ENCODE results near the gene CGN. TPM values are rescaled to one million over a fixed set of nuclear protein-coding genes. Genes with fewer than 3 reads are reported as not detected.

Gene CGN
- polyA plus RNA-seq, 1 experiment: 0.31 TPM

DNA sequence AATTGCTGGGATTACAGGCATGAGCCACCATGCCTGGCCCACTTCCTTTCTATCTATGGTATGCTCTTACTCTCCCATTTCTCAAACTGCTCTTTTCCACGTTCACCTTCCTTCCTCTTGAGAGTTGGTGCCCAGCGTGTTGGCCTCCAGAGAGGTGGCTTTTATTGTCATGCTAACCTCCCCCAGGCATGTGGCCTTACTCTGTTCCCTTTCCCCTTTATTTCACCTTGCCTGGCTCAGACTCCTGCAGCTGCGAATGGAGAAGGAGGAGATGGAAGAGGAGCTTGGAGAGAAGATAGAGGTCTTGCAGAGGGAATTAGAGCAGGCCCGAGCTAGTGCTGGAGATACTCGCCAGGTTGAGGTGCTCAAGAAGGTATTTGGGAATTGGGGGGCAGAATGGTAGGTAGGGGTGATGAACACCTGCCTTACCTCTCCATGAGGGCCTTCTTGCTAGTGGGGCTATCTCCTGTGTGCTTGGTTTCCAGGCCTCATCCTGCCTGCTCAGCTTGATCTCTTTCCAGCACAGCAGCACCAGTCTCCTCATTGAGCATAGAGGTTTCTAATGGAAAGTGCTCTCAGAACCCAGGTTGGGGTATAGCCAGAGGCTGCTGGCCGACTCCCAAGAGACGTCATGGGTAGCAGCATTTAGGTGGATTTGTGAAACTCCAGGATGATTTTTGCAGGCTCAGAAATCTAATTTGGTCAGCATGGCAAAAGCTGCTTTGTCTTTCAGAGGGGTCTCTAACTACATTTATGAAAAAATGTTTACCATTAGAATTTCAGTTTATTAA, 15.7 kb downstream of the CGN start:
- Histone ChIP-seq H3K27ac (ENCODE audit: low read depth, low read length) (no peak overlapping the region), H3K27me3 (ENCODE audit: control insufficient read depth, insufficient read depth, low read length) (no peaks in the 10 kb centered on the region), H3K9me3 (ENCODE audit: control insufficient read depth, insufficient read depth, low read length) (no peaks in the 10 kb centered on the region), H3K4me3 (ENCODE audit: low read depth, low read length) (no peak overlapping the region)
- no peak for DNase-seq (ENCODE audit: low read depth, low spot score)
- ChIA-PET POLR2A (no interaction called here), CTCF (interaction anchor here (0.7 kb wide), 1 partner anchor 21 kb away, joined by 3 read pairs; no protein-coding TSS in a partner anchor)
- TF ChIP-seq, protein P1, sequence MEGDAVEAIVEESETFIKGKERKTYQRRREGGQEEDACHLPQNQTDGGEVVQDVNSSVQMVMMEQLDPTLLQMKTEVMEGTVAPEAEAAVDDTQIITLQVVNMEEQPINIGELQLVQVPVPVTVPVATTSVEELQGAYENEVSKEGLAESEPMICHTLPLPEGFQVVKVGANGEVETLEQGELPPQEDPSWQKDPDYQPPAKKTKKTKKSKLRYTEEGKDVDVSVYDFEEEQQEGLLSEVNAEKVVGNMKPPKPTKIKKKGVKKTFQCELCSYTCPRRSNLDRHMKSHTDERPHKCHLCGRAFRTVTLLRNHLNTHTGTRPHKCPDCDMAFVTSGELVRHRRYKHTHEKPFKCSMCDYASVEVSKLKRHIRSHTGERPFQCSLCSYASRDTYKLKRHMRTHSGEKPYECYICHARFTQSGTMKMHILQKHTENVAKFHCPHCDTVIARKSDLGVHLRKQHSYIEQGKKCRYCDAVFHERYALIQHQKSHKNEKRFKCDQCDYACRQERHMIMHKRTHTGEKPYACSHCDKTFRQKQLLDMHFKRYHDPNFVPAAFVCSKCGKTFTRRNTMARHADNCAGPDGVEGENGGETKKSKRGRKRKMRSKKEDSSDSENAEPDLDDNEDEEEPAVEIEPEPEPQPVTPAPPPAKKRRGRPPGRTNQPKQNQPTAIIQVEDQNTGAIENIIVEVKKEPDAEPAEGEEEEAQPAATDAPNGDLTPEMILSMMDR (IDR thresholded peaks at IDR 0.05; ENCODE audit: low read depth, low read length): no peak

GRCh38 chr1:151529211-151529702, 18.1 kb downstream of the CGN start:
- TF ChIP-seq, protein P1 (IDR thresholded peaks at IDR 0.05; ENCODE audit: low read depth, low read length): no peak
- Histone ChIP-seq H3K4me3 (ENCODE audit: low read depth, low read length) (no peak overlapping the region), H3K27me3 (ENCODE audit: control insufficient read depth, insufficient read depth, low read length) (no peaks in the 10 kb centered on the region), H3K9me3 (ENCODE audit: control insufficient read depth, insufficient read depth, low read length) (no peaks in the 10 kb centered on the region), H3K27ac (ENCODE audit: low read depth, low read length) (no peak overlapping the region)
- ChIA-PET POLR2A (no interaction called here), CTCF (interaction anchor here (1.4 kb wide), 1 partner anchor 205 kb away, joined by 3 read pairs; no protein-coding TSS in a partner anchor)
- DNase-seq (ENCODE audit: low read depth, low spot score): no peak

- Histone ChIP-seq H3K9me3 (ENCODE audit: control insufficient read depth, insufficient read depth, low read length) (no peaks in the 10 kb centered on the region), H3K4me3 (ENCODE audit: low read depth, low read length) (no peak overlapping the region), H3K27me3 (ENCODE audit: control insufficient read depth, insufficient read depth, low read length) (no peaks in the 10 kb centered on the region), H3K27ac (ENCODE audit: low read depth, low read length) (no peak overlapping the region)
- POLR2A ChIA-PET: no interaction called here
- TF ChIP-seq, protein P1 (IDR thresholded peaks at IDR 0.05; ENCODE audit: low read depth, low read length): no peak
- CTCF ChIA-PET: interaction anchor here (1.4 kb wide), 1 partner anchor 205 kb away, joined by 3 read pairs; no protein-coding TSS in a partner anchor
- DNase-seq (ENCODE audit: low read depth, low spot score): no peak
Observed at GRCh38 chr1:151529781-151530180, 18.6 kb downstream of the CGN start.

- no peak for DNase-seq (ENCODE audit: low read depth, low spot score)
- no peak overlapping the region for H3K27ac ChIP-seq (ENCODE audit: low read depth, low read length)
- H3K4me3 ChIP-seq (ENCODE audit: low read depth, low read length): no peak overlapping the region
- ChIA-PET POLR2A (no interaction called here), CTCF (no interaction called here)
- no peaks in the 10 kb centered on the region for H3K27me3 ChIP-seq (ENCODE audit: control insufficient read depth, insufficient read depth, low read length)
- TF ChIP-seq, protein P1 (IDR thresholded peaks at IDR 0.05; ENCODE audit: low read depth, low read length): no peak
- no peaks in the 10 kb centered on the region for H3K9me3 ChIP-seq (ENCODE audit: control insufficient read depth, insufficient read depth, low read length)
Observed at GRCh38 chr1:151530461-151530860, 19.3 kb downstream of the CGN start.

DNA sequence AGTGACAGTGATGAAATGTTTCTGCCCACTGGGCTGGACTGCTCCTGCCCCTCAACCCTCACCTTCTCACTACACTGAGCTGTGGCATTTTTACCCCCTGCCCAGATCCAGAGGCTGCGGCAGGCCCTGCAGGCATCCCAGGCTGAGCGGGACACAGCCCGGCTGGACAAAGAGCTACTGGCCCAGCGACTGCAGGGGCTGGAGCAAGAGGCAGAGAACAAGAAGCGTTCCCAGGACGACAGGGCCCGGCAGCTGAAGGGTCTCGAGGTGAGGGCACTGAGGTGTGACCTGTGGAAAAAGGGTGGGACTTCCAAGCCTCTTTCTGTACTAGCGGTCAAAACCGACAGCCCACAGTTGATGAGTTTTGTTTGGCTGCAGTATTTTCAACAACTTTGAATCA, 22.7 kb downstream of the CGN start:
- POLR2A ChIA-PET: no interaction called here
- TF ChIP-seq, protein P1 (IDR thresholded peaks at IDR 0.05; ENCODE audit: low read depth, low read length): no peak
- Histone ChIP-seq H3K4me3 (ENCODE audit: low read depth, low read length) (no peak overlapping the region), H3K27me3 (ENCODE audit: control insufficient read depth, insufficient read depth, low read length) (no peaks in the 10 kb centered on the region), H3K9me3 (ENCODE audit: control insufficient read depth, insufficient read depth, low read length) (no peaks in the 10 kb centered on the region), H3K27ac (ENCODE audit: low read depth, low read length) (no peak overlapping the region)
- CTCF ChIA-PET: interaction anchor here (0.5 to 2.0 kb wide), 6 partner anchors 40 to 415 kb away, joined by 3 to 9 read pairs (median 4); no protein-coding TSS in a partner anchor
- no peak for DNase-seq (ENCODE audit: low read depth, low spot score)
